ENCODE data around the gene POLR2E.

The POLR2E gene

GRCh38 chr19:1093330-1093729 is 1.8 kb downstream of the POLR2E start:
- H3K4me2 ChIP-seq (ENCODE audit: low read length), result peak overlapping the region; percentile 72
- no peak overlapping the region for H3K4me3 ChIP-seq (ENCODE audit: low read length)
- H3F3A ChIP-seq (ENCODE audit: control insufficient read depth, insufficient read depth), result peaks cover 9% of the 10 kb centered on the region
- H3K36me3 ChIP-seq (ENCODE audit: control insufficient read depth, low read length), result peaks cover 54% of the 10 kb centered on the region
- H3K9me3 ChIP-seq (ENCODE audit: control insufficient read depth, insufficient read depth, low read length), result no peaks in the 10 kb centered on the region
- TF ChIP-seq EZH2phosphoT487 (IDR thresholded peaks at IDR 0.05; ENCODE audit: borderline replicate concordance, low read length), result no peak
- TF ChIP-seq, protein P1, sequence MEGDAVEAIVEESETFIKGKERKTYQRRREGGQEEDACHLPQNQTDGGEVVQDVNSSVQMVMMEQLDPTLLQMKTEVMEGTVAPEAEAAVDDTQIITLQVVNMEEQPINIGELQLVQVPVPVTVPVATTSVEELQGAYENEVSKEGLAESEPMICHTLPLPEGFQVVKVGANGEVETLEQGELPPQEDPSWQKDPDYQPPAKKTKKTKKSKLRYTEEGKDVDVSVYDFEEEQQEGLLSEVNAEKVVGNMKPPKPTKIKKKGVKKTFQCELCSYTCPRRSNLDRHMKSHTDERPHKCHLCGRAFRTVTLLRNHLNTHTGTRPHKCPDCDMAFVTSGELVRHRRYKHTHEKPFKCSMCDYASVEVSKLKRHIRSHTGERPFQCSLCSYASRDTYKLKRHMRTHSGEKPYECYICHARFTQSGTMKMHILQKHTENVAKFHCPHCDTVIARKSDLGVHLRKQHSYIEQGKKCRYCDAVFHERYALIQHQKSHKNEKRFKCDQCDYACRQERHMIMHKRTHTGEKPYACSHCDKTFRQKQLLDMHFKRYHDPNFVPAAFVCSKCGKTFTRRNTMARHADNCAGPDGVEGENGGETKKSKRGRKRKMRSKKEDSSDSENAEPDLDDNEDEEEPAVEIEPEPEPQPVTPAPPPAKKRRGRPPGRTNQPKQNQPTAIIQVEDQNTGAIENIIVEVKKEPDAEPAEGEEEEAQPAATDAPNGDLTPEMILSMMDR (IDR thresholded peaks at IDR 0.05; ENCODE audit: low read depth, low read length, poor library complexity, severe bottlenecking), result no peak
- peaks cover 15% of the 10 kb centered on the region for H4K20me1 ChIP-seq (ENCODE audit: control insufficient read depth, insufficient read depth, low read depth, low read length)
- H3K27ac ChIP-seq (ENCODE audit: low read depth, low read length), result no peak overlapping the region
- no peaks in the 10 kb centered on the region for H3K27me3 ChIP-seq (ENCODE audit: control insufficient read depth, low read length)
- H3K4me1 ChIP-seq (ENCODE audit: control insufficient read depth, low read length), result peaks cover 39% of the 10 kb centered on the region
- peaks cover 43% of the 10 kb centered on the region for H3K79me2 ChIP-seq (ENCODE audit: control insufficient read depth, low read length)
- H3K9me2 ChIP-seq (replicated peaks; ENCODE audit: control insufficient read depth, low read length), result no peaks in the 10 kb centered on the region

GRCh38 chr19:1091544-1092175 is 3.5 kb downstream of the POLR2E start:
- Histone ChIP-seq H3K4me2 (ENCODE audit: low read length) (no peak overlapping the region), H3F3A (ENCODE audit: control insufficient read depth, insufficient read depth) (peaks cover 20% of the 10 kb centered on the region), H3K79me2 (ENCODE audit: control insufficient read depth, low read length) (peaks cover 43% of the 10 kb centered on the region), H3K4me3 (ENCODE audit: low read length) (no peak overlapping the region), H3K9me2 (replicated peaks; ENCODE audit: control insufficient read depth, low read length) (no peaks in the 10 kb centered on the region), H3K27ac (ENCODE audit: low read depth, low read length) (no peak overlapping the region), H3K27me3 (ENCODE audit: control insufficient read depth, low read length) (no peaks in the 10 kb centered on the region), H4K20me1 (ENCODE audit: control insufficient read depth, insufficient read depth, low read depth, low read length) (peaks cover 15% of the 10 kb centered on the region), H3K9me3 (ENCODE audit: control insufficient read depth, insufficient read depth, low read length) (no peaks in the 10 kb centered on the region), H3K36me3 (ENCODE audit: control insufficient read depth, low read length) (peaks cover 70% of the 10 kb centered on the region), H3K4me1 (ENCODE audit: control insufficient read depth, low read length) (peaks cover 56% of the 10 kb centered on the region)
- TF ChIP-seq, protein P1 (IDR thresholded peaks at IDR 0.05; ENCODE audit: low read depth, low read length, poor library complexity, severe bottlenecking), result no peak
- TF ChIP-seq EZH2phosphoT487 (IDR thresholded peaks at IDR 0.05; ENCODE audit: borderline replicate concordance, low read length), result no peak

GRCh38 chr19:1090731-1091543 is 4.2 kb downstream of the POLR2E start:
- no peak overlapping the region for H3K4me3 ChIP-seq (ENCODE audit: low read length)
- no peaks in the 10 kb centered on the region for H3K9me3 ChIP-seq (ENCODE audit: control insufficient read depth, insufficient read depth, low read length)
- no peak overlapping the region for H3K27ac ChIP-seq (ENCODE audit: low read depth, low read length)
- peaks cover 43% of the 10 kb centered on the region for H3K79me2 ChIP-seq (ENCODE audit: control insufficient read depth, low read length)
- H3K4me1 ChIP-seq (ENCODE audit: control insufficient read depth, low read length), result peaks cover 50% of the 10 kb centered on the region
- H4K20me1 ChIP-seq (ENCODE audit: control insufficient read depth, insufficient read depth, low read depth, low read length), result peaks cover 15% of the 10 kb centered on the region
- H3K4me2 ChIP-seq (ENCODE audit: low read length), result no peak overlapping the region
- peaks cover 14% of the 10 kb centered on the region for H3F3A ChIP-seq (ENCODE audit: control insufficient read depth, insufficient read depth)
- peaks cover 77% of the 10 kb centered on the region for H3K36me3 ChIP-seq (ENCODE audit: control insufficient read depth, low read length)
- TF ChIP-seq, protein P1 (IDR thresholded peaks at IDR 0.05; ENCODE audit: low read depth, low read length, poor library complexity, severe bottlenecking), result no peak
- TF ChIP-seq EZH2phosphoT487 (IDR thresholded peaks at IDR 0.05; ENCODE audit: borderline replicate concordance, low read length), result no peak
- H3K9me2 ChIP-seq (replicated peaks; ENCODE audit: control insufficient read depth, low read length), result no peaks in the 10 kb centered on the region
- no peaks in the 10 kb centered on the region for H3K27me3 ChIP-seq (ENCODE audit: control insufficient read depth, low read length)
